GM12801 (cell line): ENCODE data around the gene PIKFYVE.

Source experiments
- CTCF ChIP-seq: IDR thresholded peaks from one replicate; pipeline ENCODE4 v1.5.1; 2011; ENCODE audit warnings: control low read depth; ENCODE audit not compliant: insufficient read length; ENCODE audit errors: extremely low read depth

PIKFYVE gene

GRCh38 chr2:208373460-208374089 is 107.5 kb downstream of the PIKFYVE start:
- TF ChIP-seq CTCF = peak; percentile 9

- TF ChIP-seq CTCF = no peak
Measured at GRCh38 chr2:208375491-208376068, 109.5 kb downstream of the PIKFYVE start.

GRCh38 chr2:208379192-208379591 is 113.1 kb downstream of the PIKFYVE start:
- TF ChIP-seq CTCF = no peak

GRCh38 chr2:208384637-208385036 is 118.6 kb downstream of the PIKFYVE start:
- no peak for TF ChIP-seq CTCF

GRCh38 chr2:208386541-208386940 is 120.5 kb downstream of the PIKFYVE start:
- TF ChIP-seq CTCF = no peak

GRCh38 chr2:208389940-208390339 is 123.9 kb downstream of the PIKFYVE start:
- no peak for TF ChIP-seq CTCF

GRCh38 chr2:208392300-208392699 is 126.2 kb downstream of the PIKFYVE start:
- no peak for TF ChIP-seq CTCF
